IPS-18c (cell line): ENCODE results near the gene CCDC74B.
"Not testable (repeated sequence)": the region's sequence is repeated elsewhere in the genome, so short reads cannot be mapped to it uniquely, and the experiment has no call there.

ENCODE experiments used
- H3K4me3 ChIP-seq: 2 replicates; pipeline ENCODE4 v1.7.0; 2013; ENCODE audit warnings: low read depth, mild to moderate bottlenecking, low read length, moderate library complexity; ENCODE audit not compliant: insufficient read depth
- H3K9me3 ChIP-seq: one replicate; pipeline ENCODE4 v1.6.1; 2013; ENCODE audit warnings: mild to moderate bottlenecking, low read length, moderate library complexity; ENCODE audit not compliant: control insufficient read depth, insufficient read depth

The CCDC74B gene

GRCh38 chr2:130139331-130140280, 5.3 kb downstream of the CCDC74B start:
- H3K4me3 ChIP-seq = not testable (repeated sequence)

DNA sequence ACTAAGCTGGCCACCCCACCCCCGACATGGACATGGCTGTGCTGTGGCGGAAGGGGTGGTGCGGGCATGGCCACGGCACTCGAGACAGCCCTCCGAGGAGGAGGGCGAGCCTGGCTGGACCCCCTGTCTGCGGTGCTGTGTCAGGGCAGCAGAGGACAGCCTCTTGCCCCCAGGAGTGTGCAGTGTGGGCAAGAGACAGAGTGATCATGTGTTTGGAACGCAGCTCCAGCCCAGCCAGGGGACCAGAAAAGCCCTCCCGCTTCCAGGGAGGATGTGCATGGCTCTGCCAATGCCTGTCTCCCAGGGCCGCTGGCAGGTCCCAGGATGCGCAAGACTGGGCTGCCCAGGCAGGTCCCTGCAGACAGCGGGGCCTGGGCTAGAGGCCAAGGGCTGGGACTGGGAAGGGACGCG, 6.1 kb downstream of the CCDC74B start:
- not testable (repeated sequence) for H3K4me3 ChIP-seq, H3K9me3 ChIP-seq

More at GRCh38 chr2:130139331-130140280, 5.3 kb downstream of the CCDC74B start:
- H3K9me3 ChIP-seq = not testable (repeated sequence)

GRCh38 chr2:130138326-130138725, 6.6 kb downstream of the CCDC74B start:
- not testable (repeated sequence) for H3K9me3 ChIP-seq, H3K4me3 ChIP-seq

DNA sequence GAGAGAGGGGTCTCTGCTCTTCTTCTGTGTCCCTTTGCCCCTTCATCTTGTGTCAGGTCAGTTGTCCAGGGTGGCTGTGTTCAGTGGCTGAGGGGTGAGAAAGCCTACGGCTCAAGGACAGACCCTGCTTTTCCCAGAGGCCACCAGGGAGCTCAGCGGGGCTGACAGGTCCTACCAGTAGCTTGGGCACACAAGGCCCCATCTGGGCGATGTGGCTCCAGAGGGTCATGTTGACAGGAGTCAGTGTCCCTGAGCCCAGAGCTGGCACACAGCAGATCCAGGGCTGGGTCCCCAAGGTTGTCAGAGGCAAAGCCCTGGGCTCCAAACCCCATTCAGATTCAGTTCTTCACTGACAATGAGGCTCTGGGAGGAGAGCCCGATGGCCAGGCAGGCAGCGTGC, 7.8 kb downstream of the CCDC74B start:
- not testable (repeated sequence) for H3K9me3 ChIP-seq

DNA sequence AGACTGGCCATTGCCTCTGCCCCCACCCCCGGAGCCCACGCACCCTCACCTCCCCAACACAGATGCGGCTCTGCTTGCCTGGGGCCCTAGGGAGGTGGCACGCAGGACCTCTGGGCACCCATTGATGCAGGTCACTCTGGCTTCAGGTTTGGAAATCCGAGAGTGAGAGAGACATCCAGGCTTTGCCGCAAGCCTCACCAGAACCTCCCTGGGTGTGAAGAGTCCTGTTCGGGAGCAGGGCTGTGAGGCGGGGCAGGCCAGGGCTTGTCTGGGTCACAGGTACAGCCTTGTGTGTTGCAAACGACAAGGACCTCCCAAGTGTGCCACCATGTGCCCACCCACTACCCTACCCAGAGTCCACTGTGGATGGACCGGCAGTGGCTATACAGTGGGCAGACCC, 8.4 kb downstream of the CCDC74B start:
- not testable (repeated sequence) for H3K9me3 ChIP-seq

More for the DNA sequence above, 7.8 kb downstream of the CCDC74B start:
- H3K4me3 ChIP-seq = not testable (repeated sequence)

GRCh38 chr2:130135692-130136541, 9.0 kb downstream of the CCDC74B start:
- H3K4me3 ChIP-seq = no peak overlapping the region

More for the DNA sequence above, 8.4 kb downstream of the CCDC74B start:
- not testable (repeated sequence) for H3K4me3 ChIP-seq

DNA sequence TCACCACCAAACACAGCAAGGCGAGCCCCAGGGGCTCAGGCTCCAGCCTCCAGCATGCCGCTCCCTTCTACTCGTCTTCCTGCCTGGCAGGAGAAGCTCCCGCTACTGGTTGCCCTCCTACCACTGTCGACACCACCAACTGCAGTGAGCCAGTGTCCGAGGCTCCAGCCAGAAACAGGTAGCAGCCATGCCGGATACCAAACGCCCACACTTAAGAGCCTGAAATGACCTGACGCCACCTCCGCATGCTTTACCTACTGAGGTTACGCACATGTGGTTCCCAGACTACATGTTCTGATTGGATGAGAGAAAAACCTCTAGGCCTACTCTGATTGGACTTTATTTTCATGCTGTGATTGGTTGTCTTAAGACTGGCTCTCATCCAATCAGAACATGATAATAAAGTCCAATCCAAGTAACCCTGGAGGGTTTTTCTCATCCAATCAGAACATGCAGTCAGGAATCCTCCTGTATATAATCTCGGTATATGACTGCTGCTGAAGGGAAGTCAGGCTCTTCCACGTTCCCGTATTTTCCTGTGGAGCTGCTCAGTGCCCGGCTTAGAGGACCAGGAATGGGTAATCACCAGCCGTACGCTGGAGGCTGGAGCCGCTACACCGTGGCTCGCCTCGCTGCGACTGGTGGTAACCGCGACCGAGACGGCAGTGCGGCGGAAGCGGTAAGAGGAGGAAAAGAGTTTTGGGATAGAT, 15.6 kb downstream of the CCDC74B start, which contains the start of gene POTEF:
TSS of gene POTEF (minus strand) at position 103 of the 710 bp plus-strand sequence. CDS start 8,707 bp downstream, outside the sequence.
- peak within 1 kb of the TSS; percentile 51; the same call in 1 of the 2 replicates for H3K4me3 ChIP-seq
- not testable (repeated sequence) for H3K9me3 ChIP-seq

More at GRCh38 chr2:130135692-130136541, 9.0 kb downstream of the CCDC74B start:
- no peaks in the 10 kb centered on the region for H3K9me3 ChIP-seq

GRCh38 chr2:130128464-130128863, 16.4 kb downstream of the CCDC74B start:
- H3K4me3 ChIP-seq = peak overlapping the region; percentile 36; the same call in 1 of the 2 replicates

DNA sequence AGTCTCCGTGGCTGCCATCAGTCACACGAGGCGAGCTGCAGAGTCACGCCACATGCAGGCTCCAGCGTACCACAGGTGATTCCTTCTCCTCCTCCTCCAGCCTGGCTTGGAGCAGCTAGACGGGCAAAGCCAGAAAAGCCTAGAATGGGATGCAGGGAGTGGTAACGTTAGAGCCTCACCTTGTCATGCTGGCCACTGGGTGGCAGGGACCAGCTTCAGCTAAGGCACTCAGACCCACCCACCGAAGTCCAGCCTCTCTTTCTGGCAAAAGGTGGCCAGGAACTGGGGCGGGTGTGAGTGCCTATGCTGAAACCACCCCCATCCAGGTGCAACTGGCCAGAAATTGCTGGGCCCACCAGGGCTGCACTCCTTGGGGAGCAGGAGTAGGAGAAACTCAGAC, 17.2 kb downstream of the CCDC74B start:
- H3K4me3 ChIP-seq, H3K9me3 ChIP-seq: not testable (repeated sequence)

More at GRCh38 chr2:130128464-130128863, 16.4 kb downstream of the CCDC74B start:
- not testable (repeated sequence) for H3K9me3 ChIP-seq

DNA sequence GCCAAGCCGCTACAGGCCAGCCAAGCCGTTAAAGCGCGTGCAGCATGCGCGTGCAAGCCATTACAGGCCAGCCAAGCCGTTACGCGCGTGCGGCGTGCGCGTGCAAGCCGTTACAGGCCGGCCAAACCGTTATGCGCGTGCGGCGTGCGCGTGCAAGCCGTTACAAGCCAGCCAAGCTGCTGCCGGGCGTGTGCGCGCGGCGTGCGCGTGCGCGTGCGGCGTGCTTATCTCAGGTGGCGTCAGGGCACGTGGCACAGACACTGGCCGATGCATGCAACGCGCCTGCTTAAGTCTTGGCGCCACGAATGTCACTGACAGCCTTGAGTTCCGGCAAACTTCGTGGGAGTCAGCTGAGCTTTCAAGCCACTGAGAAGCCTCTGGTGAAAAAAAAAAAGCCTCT, 24.0 kb downstream of the CCDC74B start:
- H3K9me3 ChIP-seq, H3K4me3 ChIP-seq: not testable (repeated sequence)

DNA sequence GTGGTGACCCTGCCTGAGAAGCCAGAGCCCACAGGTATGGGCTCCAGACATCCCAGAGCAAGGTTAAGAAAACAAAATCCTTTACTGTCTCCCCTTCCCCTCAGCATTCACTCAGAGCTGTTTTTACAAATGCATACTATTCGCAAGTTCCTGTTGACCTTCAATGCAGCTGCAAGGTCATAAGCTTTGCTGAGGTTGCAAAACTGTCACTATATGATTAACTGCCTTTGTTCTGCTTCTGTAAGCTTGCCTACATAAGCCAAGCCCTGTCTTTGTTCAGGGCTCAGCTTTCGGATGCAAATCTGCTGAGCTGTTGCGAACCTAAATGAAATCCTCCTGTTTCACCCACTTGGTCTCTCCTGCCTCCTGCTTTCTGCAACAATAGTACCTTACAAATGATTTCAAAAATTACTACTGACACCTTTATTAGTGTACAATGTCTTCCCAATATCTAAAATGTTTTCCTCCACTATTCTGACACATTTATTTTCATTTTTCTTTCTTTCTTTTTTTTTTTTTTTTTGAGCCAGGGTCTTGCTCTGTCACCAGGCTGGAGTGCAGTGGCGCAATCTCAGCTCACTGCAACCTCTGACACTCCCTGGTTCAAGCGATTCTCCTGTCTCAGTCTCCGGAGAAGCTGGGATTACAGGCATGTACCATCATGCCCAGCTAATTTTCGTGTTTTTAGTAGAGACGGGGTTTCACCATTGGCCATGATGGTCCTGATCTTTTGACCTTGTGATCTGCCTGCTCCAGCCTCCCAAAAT, 42.1 kb downstream of the CCDC74B start:
- not testable (repeated sequence) for H3K9me3 ChIP-seq, H3K4me3 ChIP-seq
